ENCODE results near the gene ANKRD28.

The ANKRD28 gene

DNA sequence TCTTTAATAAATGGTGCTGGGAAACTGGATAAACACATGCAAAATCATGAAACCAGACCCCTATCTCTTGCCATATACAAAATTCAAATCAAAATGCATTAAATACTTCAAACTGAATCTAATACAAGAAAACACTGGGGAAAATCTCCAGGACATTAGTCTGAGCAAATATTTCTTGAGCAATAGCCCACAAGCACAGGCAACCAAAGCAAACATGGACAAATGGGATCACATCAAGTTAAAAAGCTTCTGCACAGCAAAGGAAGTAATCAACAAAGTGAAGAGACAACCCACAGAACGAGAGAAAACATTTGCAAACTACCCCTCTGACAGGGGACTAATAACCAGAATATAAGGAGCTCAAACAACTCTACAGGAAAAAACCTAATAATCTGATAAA is 6.3 kb downstream of the ANKRD28 start:
- TF ChIP-seq, protein P1, sequence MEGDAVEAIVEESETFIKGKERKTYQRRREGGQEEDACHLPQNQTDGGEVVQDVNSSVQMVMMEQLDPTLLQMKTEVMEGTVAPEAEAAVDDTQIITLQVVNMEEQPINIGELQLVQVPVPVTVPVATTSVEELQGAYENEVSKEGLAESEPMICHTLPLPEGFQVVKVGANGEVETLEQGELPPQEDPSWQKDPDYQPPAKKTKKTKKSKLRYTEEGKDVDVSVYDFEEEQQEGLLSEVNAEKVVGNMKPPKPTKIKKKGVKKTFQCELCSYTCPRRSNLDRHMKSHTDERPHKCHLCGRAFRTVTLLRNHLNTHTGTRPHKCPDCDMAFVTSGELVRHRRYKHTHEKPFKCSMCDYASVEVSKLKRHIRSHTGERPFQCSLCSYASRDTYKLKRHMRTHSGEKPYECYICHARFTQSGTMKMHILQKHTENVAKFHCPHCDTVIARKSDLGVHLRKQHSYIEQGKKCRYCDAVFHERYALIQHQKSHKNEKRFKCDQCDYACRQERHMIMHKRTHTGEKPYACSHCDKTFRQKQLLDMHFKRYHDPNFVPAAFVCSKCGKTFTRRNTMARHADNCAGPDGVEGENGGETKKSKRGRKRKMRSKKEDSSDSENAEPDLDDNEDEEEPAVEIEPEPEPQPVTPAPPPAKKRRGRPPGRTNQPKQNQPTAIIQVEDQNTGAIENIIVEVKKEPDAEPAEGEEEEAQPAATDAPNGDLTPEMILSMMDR (IDR thresholded peaks at IDR 0.05): no peak

DNA sequence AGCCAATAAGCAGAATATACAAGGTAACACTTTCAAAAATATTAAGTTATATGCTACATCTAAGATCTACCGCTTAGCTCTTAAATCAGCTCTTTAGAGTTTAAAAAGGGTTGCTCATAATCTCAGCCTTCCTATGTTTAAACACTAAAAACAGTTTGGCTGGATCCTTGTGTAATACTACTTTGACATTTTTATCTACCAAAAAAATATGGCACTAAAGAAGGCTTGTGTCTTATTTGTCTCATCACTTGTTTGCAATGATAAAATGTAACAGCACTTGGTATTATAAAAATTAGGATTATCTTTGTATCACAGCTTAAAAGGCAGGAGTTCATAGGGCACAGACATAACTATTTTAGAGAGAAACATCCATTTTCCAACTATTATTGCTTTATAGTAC is 9.8 kb downstream of the ANKRD28 start:
- TF ChIP-seq, protein P1 (IDR thresholded peaks at IDR 0.05): no peak

DNA sequence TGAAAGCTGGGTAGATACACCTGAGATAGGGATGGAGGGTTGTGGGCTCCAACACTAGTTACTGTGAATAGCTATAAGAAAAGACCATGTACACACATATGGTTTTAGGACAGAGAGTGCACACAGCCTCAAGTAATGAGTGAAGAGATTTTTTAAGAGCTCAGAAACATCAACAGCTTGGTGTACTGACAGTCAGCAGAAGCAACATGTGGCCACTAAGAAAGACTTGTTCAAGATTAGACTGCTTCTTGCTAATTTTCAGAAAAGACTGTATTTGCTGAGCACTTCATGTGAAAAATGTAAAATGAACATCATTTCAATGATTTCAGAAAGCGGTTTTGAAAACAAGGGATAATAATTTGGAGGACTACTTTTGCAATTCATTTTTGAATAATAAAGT is 10.3 kb downstream of the ANKRD28 start:
- TF ChIP-seq, protein P1 (IDR thresholded peaks at IDR 0.05): no peak

DNA sequence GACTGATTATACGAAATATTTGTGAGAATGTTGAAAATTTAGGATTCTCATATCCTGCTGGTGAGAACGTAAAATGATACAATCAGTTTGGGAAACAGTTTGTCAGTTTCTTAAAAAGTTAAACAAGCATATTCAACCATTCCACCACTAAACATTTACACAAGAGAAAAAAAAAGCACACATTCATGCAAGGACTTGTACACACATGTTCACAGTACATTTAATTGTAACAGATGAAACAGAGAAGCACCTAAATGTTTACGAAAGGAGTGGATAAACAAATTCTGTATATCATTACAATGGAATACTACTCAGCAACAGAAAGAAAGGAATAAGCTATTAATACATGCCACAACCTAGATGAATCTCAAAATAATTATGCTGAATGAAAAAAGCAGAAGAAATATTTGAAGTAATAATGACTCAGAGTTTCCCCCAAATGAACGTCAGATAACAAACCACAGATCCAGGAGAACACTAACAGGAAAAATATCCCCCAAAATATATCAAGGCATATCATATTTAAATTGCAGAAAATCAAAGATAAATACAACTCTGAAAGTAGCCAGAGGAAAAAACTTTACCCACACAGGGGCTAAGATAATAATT is 14.3 kb downstream of the ANKRD28 start:
- TF ChIP-seq, protein P1 (IDR thresholded peaks at IDR 0.05): no peak

DNA sequence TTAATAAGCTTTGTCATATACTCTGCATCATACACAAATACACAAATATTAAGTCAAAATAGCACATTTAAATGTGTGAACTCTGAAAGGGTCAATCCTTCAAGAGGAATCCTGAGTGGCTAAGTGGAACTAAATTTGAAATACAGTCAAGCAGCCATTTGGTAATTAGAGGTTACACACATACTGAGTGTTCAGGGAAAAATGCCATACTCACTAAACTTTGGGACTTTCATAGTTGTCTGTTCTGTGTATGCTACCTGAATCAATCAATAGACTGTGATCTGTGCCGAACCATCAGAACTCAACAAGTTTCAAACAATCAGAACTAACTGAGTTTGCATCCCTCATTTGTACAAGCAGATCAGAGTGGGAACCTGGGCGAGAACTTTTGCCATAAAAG is 15.3 kb downstream of the ANKRD28 start:
- TF ChIP-seq, protein P1 (IDR thresholded peaks at IDR 0.05): no peak

DNA sequence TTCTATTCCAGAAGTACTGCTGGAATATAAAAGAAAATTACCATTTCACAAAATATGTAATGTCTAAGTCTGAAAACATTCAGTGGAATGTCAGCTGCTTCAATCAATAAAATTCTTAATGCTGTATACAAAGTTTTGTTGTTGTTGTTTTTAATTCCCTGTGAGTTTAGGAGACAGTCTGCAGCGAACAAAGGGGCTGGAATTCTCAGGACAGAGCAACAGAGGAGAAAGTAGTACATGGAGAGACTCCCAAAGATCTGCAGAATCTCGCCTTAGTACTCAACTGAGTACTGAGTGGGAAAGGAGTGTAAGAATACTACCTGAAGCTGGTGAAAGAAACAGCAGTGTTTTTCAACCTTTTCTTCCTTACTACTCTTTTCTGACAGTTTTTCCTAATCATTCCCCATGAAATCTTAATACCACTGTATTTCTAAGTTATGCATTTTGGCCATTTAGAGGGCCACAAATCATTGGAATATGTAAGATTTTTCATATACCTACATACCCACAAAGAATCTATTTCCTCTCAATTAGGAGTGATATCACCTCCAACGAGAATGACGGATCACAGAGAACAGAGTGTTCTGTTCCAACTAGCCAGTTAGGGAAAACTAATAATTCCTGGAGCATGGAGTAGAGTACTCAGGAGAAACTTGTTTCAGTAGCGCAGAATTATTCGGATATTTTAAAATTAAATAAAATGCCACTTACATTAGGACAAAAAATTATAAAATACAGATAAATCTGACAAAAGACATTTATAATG is 16.0 kb downstream of the ANKRD28 start:
- TF ChIP-seq, protein P1 (IDR thresholded peaks at IDR 0.05): no peak

DNA sequence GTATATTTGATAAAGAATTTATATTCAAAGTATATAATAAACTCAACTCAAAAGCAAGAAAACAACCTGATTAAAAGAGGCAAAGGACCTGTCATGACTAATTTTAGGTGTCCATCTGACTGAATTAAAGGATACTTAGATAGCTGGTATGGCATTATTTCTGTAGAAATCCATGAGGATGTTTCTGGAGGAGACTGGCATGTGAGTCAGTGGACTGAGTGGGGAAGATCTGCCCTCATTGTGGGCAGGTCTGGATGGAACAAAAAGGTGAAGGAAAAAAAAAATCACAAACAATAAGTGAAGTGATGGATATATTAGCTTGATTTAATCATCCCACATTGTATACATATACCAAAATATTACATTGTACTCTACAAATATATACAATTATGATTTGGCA is 16.6 kb downstream of the ANKRD28 start:
- TF ChIP-seq, protein P1 (IDR thresholded peaks at IDR 0.05): no peak

All from LNCAP (cell line).